H1 (cell line): ENCODE data around the gene AFTPH. TPM values are rescaled to one million over a fixed set of nuclear protein-coding genes. Genes with fewer than 3 reads are reported as not detected.

ENCODE experiments used
- CTCF ChIA-PET: fragments of 300-600 bp; sonication (Branson Sonifier 250); formaldehyde crosslinking; loops from one replicate; lab custom pipeline; 2021; ENCODE audit not compliant: partially characterized antibody; lab: Charles Lee
- POLR2A ChIA-PET: fragments of 300-600 bp; sonication (Branson Sonifier 250); formaldehyde crosslinking; loops from one replicate; lab custom pipeline; 2021; ENCODE audit warnings: inconsistent platforms; ENCODE audit not compliant: partially characterized antibody; lab: Charles Lee
- DNase-seq, 2 experiments: peaks; one replicate each; pipeline versions ENCODE4 v3.0.0 to v3.0.0-alpha.2; 2010 to 2022; ENCODE audit warnings: low spot score in 2 of 2, low read depth in 1 of 2, mixed read lengths in 1 of 2
- FAIRE-seq: peaks from 2 replicates; lab custom pipeline; 2011; peaks lifted over from hg19 to GRCh38; lab: Jason Lieb, UNC
- H2AFZ ChIP-seq: 2 replicates; pipeline ENCODE4 v1.8.1; 2012; ENCODE audit warnings: low read length, inconsistent platforms
- H2AK5ac ChIP-seq: 2 replicates; pipeline ENCODE4 v1.6.1; 2013; ENCODE audit warnings: low read depth, low read length
- H2BK120ac ChIP-seq: replicated peaks from 2 replicates; pipeline ENCODE3; 2013; ENCODE audit warnings: low read depth, low read length, inconsistent platforms
- H2BK12ac ChIP-seq: 2 replicates; pipeline ENCODE4 v1.6.1; 2013; ENCODE audit warnings: low read depth, low read length
- H2BK15ac ChIP-seq: 2 replicates; pipeline ENCODE4 v1.6.1; 2013; ENCODE audit warnings: low read length
- H2BK20ac ChIP-seq: 2 replicates; pipeline ENCODE4 v1.6.1; 2013; ENCODE audit warnings: low read length
- H2BK5ac ChIP-seq: 2 replicates; pipeline ENCODE4 v1.6.1; 2013; ENCODE audit warnings: low read depth, low read length
- H3K14ac ChIP-seq: 2 replicates; pipeline ENCODE4 v1.6.1; 2013; ENCODE audit warnings: inconsistent platforms; ENCODE audit not compliant: insufficient read length
- H3K18ac ChIP-seq: 2 replicates; pipeline ENCODE4 v1.6.1; 2013; ENCODE audit warnings: low read length; ENCODE audit errors: extremely low read depth
- H3K23ac ChIP-seq: 2 replicates; pipeline ENCODE4 v1.6.1; 2013; ENCODE audit warnings: inconsistent platforms; ENCODE audit not compliant: insufficient read length
- H3K23me2 ChIP-seq: 2 replicates; pipeline ENCODE4 v1.6.1; 2013; ENCODE audit warnings: low read depth, low read length
- H3K27ac ChIP-seq: 2 replicates; pipeline ENCODE4 v1.6.1; 2011; ENCODE audit warnings: low read depth, low read length, inconsistent platforms
- H3K27me3 ChIP-seq, 4 experiments: replicated peaks in 1 of 4; 1 replicate in 1 of 4; 2 replicates in 3 of 4; pipeline versions ENCODE4 v1.6.1 to v1.8.1; 2011 to 2013; ENCODE audit warnings: low read length in 3 of 4, mild to moderate bottlenecking in 3 of 4, inconsistent platforms in 2 of 4, mixed read lengths in 2 of 4, moderate library complexity in 1 of 4; ENCODE audit not compliant: control insufficient read depth in 3 of 4, insufficient read depth in 3 of 4; ENCODE audit errors: extremely low read depth in 1 of 4
- H3K36me3 ChIP-seq, 4 experiments: 2 replicates each; pipeline versions ENCODE4 v1.6.1 to v1.8.1; 2011 to 2013; ENCODE audit warnings: mild to moderate bottlenecking in 4 of 4, low read length in 3 of 4, moderate library complexity in 2 of 4, control low read depth in 1 of 4, inconsistent platforms in 1 of 4; ENCODE audit not compliant: insufficient read depth in 4 of 4, control insufficient read depth in 2 of 4
- H3K4ac ChIP-seq: replicated peaks from 2 replicates; pipeline ENCODE3; 2013; ENCODE audit warnings: low read length, low read depth, mixed read lengths, inconsistent platforms; ENCODE audit not compliant: insufficient read length
- H3K4me1 ChIP-seq, 4 experiments: replicated peaks in 1 of 4; 1 replicate in 1 of 4; 2 replicates in 3 of 4; pipeline versions ENCODE4 v1.6.1 to v1.8.1; 2011 to 2013; ENCODE audit warnings: low read length in 3 of 4, inconsistent platforms in 2 of 4, mixed read lengths in 1 of 4; ENCODE audit not compliant: insufficient read depth in 4 of 4, control insufficient read depth in 3 of 4
- H3K4me2 ChIP-seq, 2 experiments: 2 replicates each; pipeline versions ENCODE4 v1.6.1 to v1.8.1; 2011 to 2013; ENCODE audit warnings: low read depth in 2 of 2, low read length in 2 of 2, control low read depth in 1 of 2, inconsistent platforms in 1 of 2, mild to moderate bottlenecking in 1 of 2; ENCODE audit not compliant: insufficient read depth in 1 of 2
- H3K4me3 ChIP-seq, 4 experiments: fragments of 200-600, 300-600 bp in 1 of 4; sonication (generic), shearing (Covaris generic), sonication (Bioruptor Twin) in 1 of 4; 2 replicates each; pipeline versions ENCODE4 v1.5.1 to v1.8.1; 2011 to 2016; ENCODE audit warnings: low read length in 4 of 4, low read depth in 3 of 4, control low read depth in 2 of 4, inconsistent platforms in 2 of 4, mild to moderate bottlenecking in 2 of 4, mixed read lengths in 1 of 4, moderate library complexity in 1 of 4; ENCODE audit not compliant: insufficient read depth in 2 of 4; ENCODE audit errors: extremely low read depth in 1 of 4
- H3K56ac ChIP-seq: replicated peaks from 2 replicates; pipeline ENCODE3; 2013; ENCODE audit warnings: low read depth, mild to moderate bottlenecking, mixed read lengths, low read length, inconsistent platforms; ENCODE audit not compliant: insufficient read length
- H3K79me1 ChIP-seq: 2 replicates; pipeline ENCODE4 v1.6.1; 2013; ENCODE audit warnings: low read depth, low read length, control low read depth
- H3K79me2 ChIP-seq, 2 experiments: 2 replicates each; pipeline versions ENCODE4 v1.6.1 to v1.8.1; 2012 to 2013; ENCODE audit warnings: low read length in 2 of 2, mild to moderate bottlenecking in 2 of 2, inconsistent platforms in 1 of 2; ENCODE audit not compliant: insufficient read depth in 2 of 2, control insufficient read depth in 1 of 2
- H3K9ac ChIP-seq, 4 experiments: replicated peaks in 1 of 4; 1 replicate in 1 of 4; 2 replicates in 3 of 4; pipeline versions ENCODE4 v1.6.1 to v1.8.1; 2011 to 2013; ENCODE audit warnings: low read depth in 3 of 4, low read length in 3 of 4, control low read depth in 2 of 4, mild to moderate bottlenecking in 2 of 4, moderate library complexity in 2 of 4, inconsistent platforms in 1 of 4; ENCODE audit errors: extremely low read depth in 1 of 4
- H3K9me3 ChIP-seq, 2 experiments: 2 replicates each; pipeline versions ENCODE4 v1.6.1 to v1.8.1; 2012 to 2013; ENCODE audit warnings: mild to moderate bottlenecking in 2 of 2, moderate library complexity in 2 of 2, control low read depth in 1 of 2, inconsistent platforms in 1 of 2, low read depth in 1 of 2, low read length in 1 of 2, mixed read lengths in 1 of 2; ENCODE audit not compliant: insufficient read depth in 2 of 2
- H4K20me1 ChIP-seq, 2 experiments: replicated peaks in 1 of 2; 2 replicates each; pipeline versions ENCODE3 to v1.8.1; 2011 to 2013; ENCODE audit warnings: inconsistent platforms in 2 of 2, low read length in 2 of 2, mild to moderate bottlenecking in 1 of 2; ENCODE audit not compliant: insufficient read depth in 2 of 2, control insufficient read depth in 1 of 2
- H4K5ac ChIP-seq: 2 replicates; pipeline ENCODE4 v1.6.1; 2013; ENCODE audit warnings: low read length, low read depth, mixed read lengths, inconsistent platforms; ENCODE audit not compliant: insufficient read length
- H4K8ac ChIP-seq: 2 replicates; pipeline ENCODE4 v1.8.0; 2013; ENCODE audit warnings: mild to moderate bottlenecking, moderate library complexity, low read length, inconsistent platforms; ENCODE audit not compliant: insufficient read depth; ENCODE audit errors: extremely low read depth
- H4K91ac ChIP-seq: replicated peaks from 2 replicates; pipeline ENCODE3; 2013; ENCODE audit warnings: low read length, mixed read lengths, inconsistent platforms; ENCODE audit not compliant: insufficient read length
- CBX5 ChIP-seq: fragments of 300-800, 300-1000 bp; sonication (generic); IDR thresholded peaks from 2 replicates; pipeline ENCODE4 v1.7.1; 2016; ENCODE audit warnings: antibody characterized with exemption, low read length, low read depth
- EGR1 ChIP-seq: IDR thresholded peaks from 2 replicates; pipeline ENCODE4 v1.6.1; 2011; ENCODE audit warnings: low read depth, low read length, borderline replicate concordance
- GABPA ChIP-seq: IDR thresholded peaks from 2 replicates; pipeline ENCODE4 v1.6.1; 2011; ENCODE audit warnings: mild to moderate bottlenecking, low read length, moderate library complexity, borderline replicate concordance; ENCODE audit not compliant: insufficient read depth
- KDM4A ChIP-seq: IDR thresholded peaks from one replicate; pipeline ENCODE4 v1.7.1; 2012; ENCODE audit warnings: low read depth, mild to moderate bottlenecking, moderate library complexity, low read length, inconsistent platforms; ENCODE audit not compliant: severe bottlenecking
- WGBS, 2 experiments: shearing (Covaris generic) in 1 of 2; methylation state at CpG; one replicate each; pipeline versions ENCODE4 v1.1.6 to v1.1.7; 2013 to 2015; ENCODE audit warnings: low lambda C conversion rate in 2 of 2, mixed read lengths in 2 of 2, inconsistent platforms in 1 of 2, low coverage in 1 of 2, missing lambda C conversion rate in 1 of 2; ENCODE audit not compliant: insufficient replicate concordance in 2 of 2, insufficient coverage in 1 of 2, insufficient read length in 1 of 2; ENCODE audit errors: extremely low coverage in 1 of 2, missing lambda C conversion rate in 1 of 2; 5-methylcytosine and 5-hydroxymethylcytosine counted together
- polyA plus RNA-seq, 7 experiments: library from polyadenylated mRNA; depleted of rRNA in 3 of 7; stranded (reverse) in 5 of 7; unstranded in 2 of 7; fragments of >200 nt in 5 of 7; fragments of 200-250 nt in 2 of 7; gene quantifications; 1 replicate in 5 of 7; 2 replicates in 1 of 7; 4 replicates in 1 of 7; pipeline versions ENCODE4 v1.2.1 to v1.2.3, GENCODE V29; 2011 to 2013; ENCODE audit warnings: missing spikeins in 2 of 7, mixed read lengths in 2 of 7
- total RNA-seq: library from RNA; stranded (reverse); fragmentation: NEBNext Ultra II Directional; extraction: Animal tissue kit (Norgen Biotek cat#: 25700); gene quantifications from 2 replicates; pipeline ENCODE4 v1.2.1, GENCODE V29; 2021

Gene AFTPH
- total and polyA plus RNA-seq, 2 of the 8 experiments (the other 6 are each of a cell fraction or from before 2014, with no cell fraction given) = 7.3 to 15.0 TPM

- peak overlapping the region; percentile 65 for H2BK120ac ChIP-seq
- no peaks in the 10 kb centered on the region for H3K9me3 ChIP-seq
- no peak for DNase-seq
- H4K5ac ChIP-seq = no peak overlapping the region
- no peak overlapping the region for H3K4me2 ChIP-seq
- no peaks in the 10 kb centered on the region for H3K79me1 ChIP-seq
- H3K14ac ChIP-seq = no peak overlapping the region
- H3K4me3 ChIP-seq = no peak overlapping the region
- WGBS, 2 experiments = 89% methylated on average over 11 of the region's 13 CpGs; no CpG with 5 or more reads in 1 of the 2 experiments
- H2BK20ac ChIP-seq = 0 out of 2 replicates have a peak overlapping the region, but pooled peaks have one; percentile 2
- peak overlapping the region; percentile 3; the same call in 1 of the 2 replicates for H3K18ac ChIP-seq
- H3K56ac ChIP-seq = no peak overlapping the region
- 0 out of 2 replicates have a peak overlapping the region, but pooled peaks have one; percentile 13 for H2BK5ac ChIP-seq
- no peak overlapping the region for H3K9ac ChIP-seq
- ChIA-PET CTCF (interaction anchor here (1.1 to 27.4 kb wide), 8 partner anchors 1 to 250 kb away, joined by 3 to 389 read pairs (median 18); no protein-coding TSS in a partner anchor), POLR2A (interaction anchor here (0.8 kb wide), 1 partner anchor 30 kb away, joined by 3 read pairs; the partner anchor contains the start of gene SERTAD2)
- H4K8ac ChIP-seq = no peak overlapping the region
- H3K23me2 ChIP-seq = no peaks in the 10 kb centered on the region
- peak overlapping the region; percentile 2; the same call in 1 of the 2 replicates for H2BK15ac ChIP-seq
- H3K27ac ChIP-seq = no peak overlapping the region
- H3K4me1 ChIP-seq = peaks cover 5 to 21% (median 11%) of the 10 kb centered on the region in 4 experiments; a peak in 6 of 7 replicates
- H4K91ac ChIP-seq = peak overlapping the region; percentile 5
- peaks cover 0 to 2% of the 10 kb centered on the region in 2 experiments for H4K20me1 ChIP-seq
- H2AK5ac ChIP-seq = no peak overlapping the region
- H3K23ac ChIP-seq = no peak overlapping the region
- peak overlapping the region; percentile 11; the same call in 1 of the 2 replicates for H2BK12ac ChIP-seq
- H3K4ac ChIP-seq = no peak overlapping the region
- no peaks in the 10 kb centered on the region for H3K36me3 ChIP-seq
- no peak overlapping the region for H2AFZ ChIP-seq
- no peaks in the 10 kb centered on the region for H3K79me2 ChIP-seq
- no peaks in the 10 kb centered on the region for H3K27me3 ChIP-seq
- FAIRE-seq = no peak
- no peak for TF ChIP-seq EGR1
- TF ChIP-seq KDM4A = no peak
- no peak for TF ChIP-seq CBX5
- TF ChIP-seq GABPA = no peak
Measured at GRCh38 chr2:64623242-64623850, 99.2 kb downstream of the AFTPH start.
